ENCODE data around the gene CATSPERZ. TPM values are rescaled to one million over a fixed set of nuclear protein-coding genes. Genes with fewer than 3 reads are reported as not detected.

CATSPERZ gene
- total and polyA plus RNA-seq, 7 donors = 1.1 to 1.4 TPM; not detected in 5

GRCh38 chr11:64266339-64266738, 33.8 kb upstream of the CATSPERZ start:
- 92 to 95% methylated on average over 15 of the region's 15 CpGs for WGBS, 2 donors
- peaks cover 0 to 25% (median 21%) of the 10 kb centered on the region in 4 donors for H3K4me1 ChIP-seq
- no peaks in the 10 kb centered on the region for H3K9me3 ChIP-seq
- no peaks in the 10 kb centered on the region for H3K27me3 ChIP-seq
- no peak for DNase-seq
- TF ChIP-seq CTCF (IDR thresholded peaks at IDR 0.05) (no peak), POLR2A (IDR thresholded peaks at IDR 0.05) (no peak)
- intact Hi-C loops (cut with DNase I) = no loop called here
- H3K36me3 ChIP-seq = peaks cover 0 to 49% (median 25%) of the 10 kb centered on the region in 4 donors
- no peak overlapping the region for H3K27ac ChIP-seq
- no peak overlapping the region for H3K4me3 ChIP-seq

DNA sequence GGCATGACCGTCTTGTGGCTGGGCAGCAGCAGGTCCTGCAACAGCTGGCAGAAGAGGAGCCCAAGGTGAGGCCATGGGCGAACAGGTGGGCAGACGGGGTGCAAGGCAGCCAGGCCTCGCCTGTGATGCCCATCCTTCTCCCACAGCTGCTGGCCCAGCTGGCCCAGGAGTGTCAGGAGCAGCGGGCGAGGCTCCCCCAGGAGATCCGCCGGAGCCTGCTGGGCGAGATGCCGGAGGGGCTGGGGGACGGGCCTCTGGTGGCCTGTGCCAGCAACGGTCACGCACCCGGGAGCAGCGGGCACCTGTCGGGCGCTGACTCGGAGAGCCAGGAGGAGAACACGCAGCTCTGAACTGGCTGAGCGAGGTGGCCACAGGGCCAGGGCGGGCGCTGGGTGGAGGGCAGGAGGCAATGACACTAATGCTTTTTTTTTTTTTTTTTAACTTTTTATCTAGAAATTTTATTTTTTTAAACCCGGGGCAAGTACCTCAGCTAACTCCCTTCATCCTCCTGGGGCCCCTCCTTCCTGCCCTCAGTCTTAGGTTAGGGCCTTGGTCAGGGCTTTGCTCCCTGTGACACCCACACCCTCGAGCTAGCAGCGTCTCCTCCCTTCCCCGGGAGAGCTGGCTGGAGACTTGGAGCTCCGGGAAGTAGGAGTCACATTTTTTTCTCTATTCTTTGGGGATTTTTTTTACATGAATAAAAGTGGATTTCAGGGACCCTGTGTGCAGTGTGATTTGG, 32.8 kb upstream of the CATSPERZ start:
- Histone ChIP-seq H3K4me1 (peaks cover 0 to 34% (median 30%) of the 10 kb centered on the region in 4 donors), H3K4me3 (no peak overlapping the region), H3K27ac (peak overlapping the region; percentile 87 to 99 (median 96)), H3K36me3 (peaks cover 0 to 39% (median 19%) of the 10 kb centered on the region in 4 donors), H3K9me3 (no peaks in the 10 kb centered on the region), H3K27me3 (no peaks in the 10 kb centered on the region)
- 58 to 78% methylated on average over 27 of the region's 27 CpGs for WGBS, 2 donors
- intact Hi-C loops (cut with DNase I) = no loop called here
- DNase-seq = no peak
- TF ChIP-seq POLR2A (IDR thresholded peaks at IDR 0.05) (no peak), POLR2AphosphoS5 (IDR thresholded peaks at IDR 0.05) (no peak), CTCF (IDR thresholded peaks at IDR 0.05) (no peak), EP300 (IDR thresholded peaks at IDR 0.05) (no peak)

- Histone ChIP-seq H3K36me3 (peaks cover 0 to 31% (median 12%) of the 10 kb centered on the region in 4 donors), H3K4me3 (peak overlapping the region; percentile 53 to 94 (median 78)), H3K27me3 (no peaks in the 10 kb centered on the region), H3K4me1 (peaks cover 0 to 37% (median 31%) of the 10 kb centered on the region in 4 donors), H3K27ac (peak overlapping the region; percentile 87 to 99 (median 96)), H3K9me3 (no peaks in the 10 kb centered on the region)
- DNase-seq = peak; percentile 86
- WGBS, 2 donors = 32 to 48% methylated on average over 23 of the region's 23 CpGs
- no peak for TF ChIP-seq POLR2AphosphoS5 (IDR thresholded peaks at IDR 0.05)
- intact Hi-C loops (cut with DNase I) = no loop called here
Measured at GRCh38 chr11:64268025-64268892, 31.9 kb upstream of the CATSPERZ start.

- H3K27ac ChIP-seq = peak overlapping the region; percentile 87 to 99 (median 96)
- DNase-seq = peak; percentile 92
- peaks cover 0 to 37% (median 31%) of the 10 kb centered on the region in 4 donors for H3K4me1 ChIP-seq
- peak in 2 of 4 donors; percentile 0 to 35 for TF ChIP-seq POLR2AphosphoS5 (IDR thresholded peaks at IDR 0.05)
- no peak for TF ChIP-seq POLR2A (IDR thresholded peaks at IDR 0.05)
- peaks cover 0 to 24% (median 12%) of the 10 kb centered on the region in 4 donors for H3K36me3 ChIP-seq
- peak overlapping the region; percentile 53 to 94 (median 78) for H3K4me3 ChIP-seq
- no peaks in the 10 kb centered on the region for H3K27me3 ChIP-seq
- intact Hi-C loops (cut with DNase I) = loop anchor here (1.0 kb wide), 1 partner anchor 17 kb away; no protein-coding TSS in a partner anchor
- 1 to 3% methylated on average over 34 of the region's 34 CpGs for WGBS, 2 donors
- H3K9me3 ChIP-seq = no peaks in the 10 kb centered on the region
Measured at GRCh38 chr11:64268893-64269539, 31.1 kb upstream of the CATSPERZ start.

- intact Hi-C loops (cut with DNase I) = loop anchor here (1.0 kb wide), 2 partner anchors 15 to 17 kb away; partner anchors contain the start of gene BAD
- peak overlapping the region; percentile 87 to 99 (median 96) for H3K27ac ChIP-seq
- peaks cover 0 to 20% (median 12%) of the 10 kb centered on the region in 4 donors for H3K36me3 ChIP-seq
Measured at GRCh38 chr11:64269540-64270220, 30.5 kb upstream of the CATSPERZ start.

More at GRCh38 chr11:64269540-64270220, 30.5 kb upstream of the CATSPERZ start:
- Histone ChIP-seq H3K27me3 (no peaks in the 10 kb centered on the region), H3K9me3 (no peaks in the 10 kb centered on the region), H3K4me3 (peak overlapping the region; percentile 53 to 94 (median 78)), H3K4me1 (peaks cover 0 to 37% (median 31%) of the 10 kb centered on the region in 4 donors)
- TF ChIP-seq POLR2AphosphoS5 (IDR thresholded peaks at IDR 0.05) (peak; percentile 62 to 87 (median 82)), CTCF (IDR thresholded peaks at IDR 0.05) (no peak), POLR2A (IDR thresholded peaks at IDR 0.05) (peak in 1 of 2 donors; percentile 22), EP300 (IDR thresholded peaks at IDR 0.05) (peak in 1 of 4 donors; percentile 62)
- 0 to 1% methylated on average over 58 of the region's 58 CpGs for WGBS, 2 donors
- peak; percentile 99 for DNase-seq
